Type B pancreatic cell (in vitro differentiated cells): ENCODE measurements around the gene CYSLTR2. TPM values are rescaled to one million over a fixed set of nuclear protein-coding genes. Genes with fewer than 3 reads are reported as not detected.

Experiments used
- DNase-seq: peaks from one replicate; pipeline ENCODE4 v3.0.0; 2021; ENCODE audit warnings: mixed read lengths; ENCODE audit not compliant: unreplicated experiment; ENCODE audit errors: extremely low spot score
- H3K27ac Mint-ChIP-seq: 2 replicates; pipeline ENCODE4 v1.8.0; 2021; ENCODE audit warnings: mild to moderate bottlenecking, mixed read lengths
- H3K27me3 Mint-ChIP-seq: 2 replicates; pipeline ENCODE4 v1.8.0; 2021; ENCODE audit warnings: mixed read lengths
- H3K36me3 Mint-ChIP-seq: 2 replicates; pipeline ENCODE4 v1.8.0; 2021; ENCODE audit warnings: mixed read lengths
- H3K4me1 Mint-ChIP-seq: one replicate; pipeline ENCODE4 v1.8.0; 2021; ENCODE audit warnings: mixed read lengths; ENCODE audit not compliant: unreplicated experiment
- H3K4me3 Mint-ChIP-seq: 2 replicates; pipeline ENCODE4 v1.8.0; 2021; ENCODE audit warnings: mild to moderate bottlenecking, mixed read lengths
- H3K9me3 Mint-ChIP-seq: 2 replicates; pipeline ENCODE4 v1.8.0; 2021; ENCODE audit warnings: mixed read lengths
- total RNA-seq: library from RNA; stranded (reverse); gene quantifications from 2 replicates; pipeline ENCODE4 v1.2.1, GENCODE V29; 2021; ENCODE audit warnings: low replicate concordance
- TF ChIP-seq, protein P1 (sequence below): fragments of 200-600 bp; sonication (generic); conservative IDR thresholded peaks from 2 replicates; pipeline ENCODE4 v1.5.0; 2021; ENCODE audit warnings: antibody characterized with exemption, mild to moderate bottlenecking

Gene CYSLTR2
- total RNA-seq, 1 donor from 2014 or later: 4.7 TPM

DNA sequence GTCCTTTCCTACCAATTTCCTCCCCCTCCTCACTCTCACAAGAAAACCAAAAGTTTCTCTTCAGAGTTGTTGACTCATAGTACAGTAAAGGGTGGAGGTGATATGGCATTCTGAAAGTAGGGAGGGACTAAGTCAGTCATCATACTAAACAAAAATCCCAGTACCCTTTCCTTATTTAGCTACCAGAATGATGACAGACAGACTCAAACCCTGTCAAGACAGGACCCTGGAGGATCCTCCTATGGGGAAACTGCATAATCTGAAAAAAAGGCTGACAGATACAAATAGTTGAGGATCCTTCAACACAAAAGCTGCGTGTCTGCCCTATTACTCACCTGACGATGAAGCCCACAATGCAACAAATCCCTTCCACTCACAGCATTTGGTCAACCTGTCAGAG is 55.5 kb downstream of the CYSLTR2 start:
- no peaks in the 10 kb centered on the region for H3K27me3 Mint-ChIP-seq
- H3K9me3 Mint-ChIP-seq: peaks cover 14% of the 10 kb centered on the region
- TF ChIP-seq, protein P1, sequence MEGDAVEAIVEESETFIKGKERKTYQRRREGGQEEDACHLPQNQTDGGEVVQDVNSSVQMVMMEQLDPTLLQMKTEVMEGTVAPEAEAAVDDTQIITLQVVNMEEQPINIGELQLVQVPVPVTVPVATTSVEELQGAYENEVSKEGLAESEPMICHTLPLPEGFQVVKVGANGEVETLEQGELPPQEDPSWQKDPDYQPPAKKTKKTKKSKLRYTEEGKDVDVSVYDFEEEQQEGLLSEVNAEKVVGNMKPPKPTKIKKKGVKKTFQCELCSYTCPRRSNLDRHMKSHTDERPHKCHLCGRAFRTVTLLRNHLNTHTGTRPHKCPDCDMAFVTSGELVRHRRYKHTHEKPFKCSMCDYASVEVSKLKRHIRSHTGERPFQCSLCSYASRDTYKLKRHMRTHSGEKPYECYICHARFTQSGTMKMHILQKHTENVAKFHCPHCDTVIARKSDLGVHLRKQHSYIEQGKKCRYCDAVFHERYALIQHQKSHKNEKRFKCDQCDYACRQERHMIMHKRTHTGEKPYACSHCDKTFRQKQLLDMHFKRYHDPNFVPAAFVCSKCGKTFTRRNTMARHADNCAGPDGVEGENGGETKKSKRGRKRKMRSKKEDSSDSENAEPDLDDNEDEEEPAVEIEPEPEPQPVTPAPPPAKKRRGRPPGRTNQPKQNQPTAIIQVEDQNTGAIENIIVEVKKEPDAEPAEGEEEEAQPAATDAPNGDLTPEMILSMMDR: no peak
- DNase-seq: no peak
- H3K4me3 Mint-ChIP-seq: no peak overlapping the region
- H3K36me3 Mint-ChIP-seq: no peaks in the 10 kb centered on the region
- no peaks in the 10 kb centered on the region for H3K4me1 Mint-ChIP-seq
- peak overlapping the region; percentile 90 for H3K27ac Mint-ChIP-seq

DNA sequence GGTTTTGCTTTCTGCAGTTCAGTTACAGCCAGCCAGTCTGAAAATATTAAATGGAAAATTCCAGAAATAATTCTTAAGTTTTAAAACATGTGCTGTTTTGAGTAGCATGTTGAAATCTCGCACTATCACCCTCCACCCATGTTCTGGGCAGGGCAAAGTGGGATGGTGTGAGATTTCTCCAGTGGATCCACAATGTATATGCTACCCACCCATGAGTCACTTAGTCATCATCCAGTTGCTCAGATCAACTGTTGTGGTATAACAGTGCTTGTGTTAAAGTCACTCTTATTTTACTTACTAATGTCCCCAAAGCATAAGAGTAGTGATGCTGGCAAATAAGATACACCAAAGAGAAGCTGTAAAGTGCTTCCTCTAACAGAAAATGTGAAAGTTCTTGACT is 56.4 kb downstream of the CYSLTR2 start:
- Mint-ChIP-seq H3K4me1 (no peaks in the 10 kb centered on the region), H3K27ac (no peak overlapping the region), H3K36me3 (no peaks in the 10 kb centered on the region), H3K4me3 (no peak overlapping the region), H3K27me3 (no peaks in the 10 kb centered on the region), H3K9me3 (peaks cover 14% of the 10 kb centered on the region)
- DNase-seq: no peak
- TF ChIP-seq, protein P1: no peak

DNA sequence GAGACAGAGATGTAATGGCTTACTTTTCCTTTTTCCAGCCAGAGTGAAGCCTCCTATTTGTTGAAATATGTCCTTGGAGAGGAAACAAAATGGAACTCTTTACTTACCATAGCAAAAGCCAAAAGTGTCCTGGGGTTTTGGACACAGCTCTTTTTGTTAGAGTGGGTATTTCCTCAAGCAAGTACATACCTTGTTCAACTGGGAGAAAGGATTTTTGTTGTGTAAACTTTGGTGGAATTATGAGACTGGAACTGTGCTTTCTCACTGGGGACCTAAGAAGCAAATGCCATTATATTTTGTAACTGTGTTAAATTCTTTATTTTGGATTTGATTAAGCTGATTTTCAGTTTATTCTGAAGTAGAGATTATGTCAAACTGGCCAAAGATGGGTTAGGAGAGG is 58.4 kb downstream of the CYSLTR2 start:
- Mint-ChIP-seq H3K27me3 (no peaks in the 10 kb centered on the region), H3K4me3 (no peak overlapping the region), H3K36me3 (no peaks in the 10 kb centered on the region), H3K4me1 (no peaks in the 10 kb centered on the region), H3K9me3 (peaks cover 22% of the 10 kb centered on the region), H3K27ac (no peak overlapping the region)
- no peak for DNase-seq
- TF ChIP-seq, protein P1: no peak

DNA sequence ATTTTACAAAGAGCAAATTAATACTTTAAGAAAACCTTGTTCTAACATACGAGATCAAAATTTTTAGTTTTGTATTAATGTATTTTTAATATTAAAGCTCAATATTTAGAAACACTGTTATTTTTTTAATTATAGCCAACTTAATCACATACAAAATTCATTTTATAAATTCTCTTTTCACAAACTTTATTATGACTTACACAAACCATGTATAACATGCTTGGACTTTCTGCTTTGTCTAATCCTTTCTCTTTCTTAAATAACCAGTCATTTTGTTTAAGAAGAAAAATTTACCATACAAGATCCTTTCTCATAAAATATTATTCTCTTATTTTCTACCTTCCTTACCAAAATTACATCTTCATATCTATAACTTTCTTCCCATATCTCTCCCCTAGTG is 62.2 kb downstream of the CYSLTR2 start:
- no peaks in the 10 kb centered on the region for H3K36me3 Mint-ChIP-seq

DNA sequence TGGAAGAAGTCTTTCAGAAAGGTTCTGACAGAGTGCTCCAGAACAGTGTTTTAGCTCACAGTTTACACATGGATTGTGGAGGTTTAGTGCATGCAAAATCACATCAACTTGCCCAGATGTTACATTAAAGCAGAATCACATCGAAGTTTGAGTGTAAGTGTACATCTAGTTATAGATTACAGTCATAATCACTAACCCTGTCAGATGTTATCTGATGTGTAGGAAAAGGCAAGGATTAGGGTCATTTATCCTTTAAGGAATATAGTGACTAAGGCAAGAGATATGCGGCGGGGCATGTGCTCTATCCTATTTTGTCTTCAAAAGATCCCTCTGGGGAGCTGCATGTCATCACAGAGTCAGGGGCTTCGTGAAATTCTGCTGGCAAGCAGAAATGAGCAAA is 66.9 kb downstream of the CYSLTR2 start:
- H3K9me3 Mint-ChIP-seq: peaks cover 5% of the 10 kb centered on the region
- H3K4me1 Mint-ChIP-seq: no peaks in the 10 kb centered on the region
- no peaks in the 10 kb centered on the region for H3K27me3 Mint-ChIP-seq
- DNase-seq: no peak
- TF ChIP-seq, protein P1: no peak
- no peak overlapping the region for H3K27ac Mint-ChIP-seq
- no peak overlapping the region for H3K4me3 Mint-ChIP-seq
- H3K36me3 Mint-ChIP-seq: no peaks in the 10 kb centered on the region

More for the DNA sequence above, 62.2 kb downstream of the CYSLTR2 start:
- TF ChIP-seq, protein P1: no peak
- Mint-ChIP-seq H3K4me3 (no peak overlapping the region), H3K27ac (no peak overlapping the region), H3K4me1 (no peaks in the 10 kb centered on the region), H3K9me3 (peaks cover 14% of the 10 kb centered on the region), H3K27me3 (no peaks in the 10 kb centered on the region)
- no peak for DNase-seq

DNA sequence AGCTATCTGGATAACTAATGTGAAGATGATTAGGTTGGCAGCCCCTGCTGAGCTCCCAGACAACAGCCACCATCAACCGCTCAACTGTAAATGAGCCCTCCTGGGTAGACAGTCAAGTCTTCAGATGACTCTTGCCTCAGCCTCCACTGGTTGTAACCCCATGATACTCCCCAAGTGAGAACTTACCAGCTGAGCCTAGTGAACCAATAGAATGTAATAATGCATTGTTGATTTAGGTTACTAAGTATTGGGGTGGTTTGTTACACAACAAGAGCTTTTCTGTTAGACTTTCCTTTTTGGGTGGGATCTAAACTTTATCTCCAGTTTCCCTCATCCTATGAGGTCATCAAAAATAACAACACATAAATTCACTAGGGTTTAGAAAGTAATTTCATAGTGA is 69.4 kb downstream of the CYSLTR2 start:
- TF ChIP-seq, protein P1: no peak
- peaks cover 8% of the 10 kb centered on the region for H3K4me1 Mint-ChIP-seq
- no peaks in the 10 kb centered on the region for H3K27me3 Mint-ChIP-seq
- DNase-seq: no peak
- H3K27ac Mint-ChIP-seq: no peak overlapping the region
- no peak overlapping the region for H3K4me3 Mint-ChIP-seq
- no peaks in the 10 kb centered on the region for H3K36me3 Mint-ChIP-seq
- H3K9me3 Mint-ChIP-seq: no peaks in the 10 kb centered on the region
